ENCODE data around the gene RAB13.

Gene RAB13

GRCh38 chr1:153977250-153978240, 8.6 kb downstream of the RAB13 start, which contains the start of gene JTB:
Gene JTB (minus strand): TSS chr1:153977674. CDS start chr1:153977252, 422 bp downstream.
- peak; percentile 79 for DNase-seq (ENCODE audit: low read depth)

GRCh38 chr1:153976819-153977249, 9.3 kb downstream of the RAB13 start:
- DNase-seq (ENCODE audit: low read depth): no peak

GRCh38 chr1:153973525-153973924, 12.6 kb downstream of the RAB13 start:
- no peak for DNase-seq (ENCODE audit: low read depth)

GRCh38 chr1:153973071-153973470, 13.1 kb downstream of the RAB13 start:
- no peak for DNase-seq (ENCODE audit: low read depth)

GRCh38 chr1:153970346-153970745, 15.8 kb downstream of the RAB13 start:
- no peak for DNase-seq (ENCODE audit: low read depth)

GRCh38 chr1:153968972-153969371, 17.2 kb downstream of the RAB13 start:
- DNase-seq (ENCODE audit: low read depth): no peak

GRCh38 chr1:153968408-153968807, 17.7 kb downstream of the RAB13 start:
- DNase-seq (ENCODE audit: low read depth): no peak

GRCh38 chr1:153968000-153968363, 18.2 kb downstream of the RAB13 start:
- no peak for DNase-seq (ENCODE audit: low read depth)

GRCh38 chr1:153967107-153967999, 18.8 kb downstream of the RAB13 start, which contains the start of gene CREB3L4:
Gene CREB3L4 (plus strand): TSS chr1:153967902. CDS start chr1:153968526, 624 bp downstream.
- peak; percentile 65 for DNase-seq (ENCODE audit: low read depth)

GRCh38 chr1:153963850-153964331, 22.2 kb downstream of the RAB13 start:
- DNase-seq (ENCODE audit: low read depth): no peak

GRCh38 chr1:153963030-153963849, 22.9 kb downstream of the RAB13 start, which contains the start of gene SLC39A1:
Gene SLC39A1 (minus strand): TSS chr1:153963537. CDS start chr1:153962715, 822 bp downstream.
- DNase-seq (ENCODE audit: low read depth): peak; percentile 91

- DNase-seq (ENCODE audit: low read depth): no peak
Observed at GRCh38 chr1:153962088-153963029, 23.8 kb downstream of the RAB13 start.

GRCh38 chr1:153961421-153961820, 24.7 kb downstream of the RAB13 start:
- no peak for DNase-seq (ENCODE audit: low read depth)

GRCh38 chr1:153960206-153960605, 25.9 kb downstream of the RAB13 start:
- no peak for DNase-seq (ENCODE audit: low read depth)

GRCh38 chr1:153959454-153959853, 26.7 kb downstream of the RAB13 start:
- no peak for DNase-seq (ENCODE audit: low read depth)

GRCh38 chr1:153958961-153959260, 27.2 kb downstream of the RAB13 start:
- DNase-seq (ENCODE audit: low read depth): no peak

- peak; percentile 97 for DNase-seq (ENCODE audit: low read depth)
Observed at GRCh38 chr1:153958111-153958960, 27.8 kb downstream of the RAB13 start, which contains the start of gene CRTC2. Gene CRTC2 (minus strand): TSS chr1:153958612. CDS start chr1:153958497, 115 bp downstream.

- no peak for DNase-seq (ENCODE audit: low read depth)
Observed at GRCh38 chr1:153957744-153958110, 28.4 kb downstream of the RAB13 start.

GRCh38 chr1:153956997-153957715, 29.0 kb downstream of the RAB13 start:
- no peak for DNase-seq (ENCODE audit: low read depth)
